HG02970 (cell line): ENCODE measurements around the gene MXRA8.

Source experiments
- ATAC-seq: cut with Tn5 transposase; IDR thresholded peaks from one replicate; pipeline ENCODE4 v1.9.1; 2021; ENCODE audit warnings: mild to moderate bottlenecking, moderate library complexity, moderate number of reproducible peaks; ENCODE audit not compliant: unreplicated experiment, low FRiP score

The MXRA8 gene

DNA sequence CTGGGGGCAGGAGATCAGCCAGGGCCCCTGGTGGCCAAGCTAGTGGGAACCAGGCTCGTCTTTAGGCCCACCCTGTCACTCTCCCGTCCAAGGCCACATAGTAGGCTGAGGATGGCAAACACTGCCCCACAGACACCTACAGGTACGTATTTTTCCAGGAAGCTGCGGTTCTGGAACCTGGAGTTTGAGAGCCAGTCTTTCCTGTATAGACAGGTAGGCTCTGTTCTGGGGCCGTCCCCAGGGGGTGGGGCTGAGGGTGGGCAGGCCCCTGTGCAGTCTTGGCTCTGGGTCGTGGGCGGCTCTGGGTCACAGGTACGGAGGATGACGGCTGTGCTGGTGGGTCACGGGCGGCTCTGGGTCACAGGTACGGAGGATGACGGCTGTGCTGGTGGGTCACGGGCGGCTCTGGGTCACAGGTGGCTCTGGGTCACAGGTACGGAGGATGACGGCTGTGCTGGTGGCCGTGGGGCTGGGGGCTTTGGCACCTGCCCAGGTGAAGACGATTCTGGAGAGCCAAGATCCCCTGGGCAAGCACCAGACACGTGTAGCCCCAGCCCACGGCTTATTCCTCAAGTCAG is 47.8 kb downstream of the MXRA8 start:
- ATAC-seq = no peak

DNA sequence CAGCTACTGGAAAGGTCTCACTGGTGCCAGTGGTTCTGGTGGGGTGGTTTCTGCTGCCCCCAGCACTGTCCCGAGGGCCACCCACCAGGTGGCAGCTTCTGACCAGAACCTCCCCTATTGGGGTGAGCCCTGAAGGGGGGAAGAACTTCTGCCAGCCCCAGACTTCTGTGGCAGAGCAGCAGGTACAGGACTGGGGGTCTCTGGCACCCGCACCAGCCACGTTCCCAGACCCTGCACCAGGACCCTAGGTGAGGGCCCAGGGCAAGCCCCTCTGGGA is 48.3 kb downstream of the MXRA8 start:
- no peak for ATAC-seq

DNA sequence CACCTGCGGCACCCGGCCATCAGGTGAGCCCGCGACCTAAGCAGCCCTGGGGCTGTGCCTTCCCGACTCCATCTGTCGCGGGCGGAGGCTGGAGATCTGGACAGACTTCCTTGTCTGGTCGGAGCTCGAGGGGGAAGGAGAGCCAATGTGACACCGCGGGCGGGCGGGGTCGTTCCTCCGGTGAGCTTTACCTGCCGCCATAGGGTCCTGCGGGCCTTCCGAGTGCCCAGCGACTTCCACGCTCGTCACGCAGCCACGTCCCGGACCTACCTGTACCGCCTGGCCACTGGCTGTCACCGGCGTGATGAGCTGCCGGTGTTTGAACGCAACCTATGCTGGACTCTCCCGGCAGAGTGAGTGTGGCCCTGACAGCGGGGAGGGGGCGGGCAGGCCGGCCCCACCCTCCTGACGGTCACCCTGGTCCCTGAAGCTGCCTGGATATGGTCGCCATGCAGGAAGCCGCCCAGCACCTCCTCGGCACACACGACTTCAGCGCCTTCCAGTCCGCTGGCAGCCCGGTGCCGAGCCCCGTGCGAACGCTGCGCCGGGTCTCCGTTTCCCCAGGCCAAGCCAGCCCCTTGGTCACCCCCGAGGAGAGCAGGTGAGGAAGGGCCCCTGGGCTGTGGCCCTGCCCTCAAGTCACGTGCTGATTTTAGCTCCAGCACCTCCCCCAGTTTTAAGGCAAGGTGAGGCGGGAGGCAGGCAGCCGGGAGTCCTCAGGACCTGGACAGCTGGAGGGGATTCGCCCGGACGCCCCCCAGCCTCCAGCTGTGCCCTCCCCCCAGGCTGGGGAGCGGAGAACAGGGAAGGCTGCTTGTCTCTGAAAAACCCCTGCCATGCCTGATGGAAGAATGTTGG is 48.9 kb downstream of the MXRA8 start:
- no peak for ATAC-seq

DNA sequence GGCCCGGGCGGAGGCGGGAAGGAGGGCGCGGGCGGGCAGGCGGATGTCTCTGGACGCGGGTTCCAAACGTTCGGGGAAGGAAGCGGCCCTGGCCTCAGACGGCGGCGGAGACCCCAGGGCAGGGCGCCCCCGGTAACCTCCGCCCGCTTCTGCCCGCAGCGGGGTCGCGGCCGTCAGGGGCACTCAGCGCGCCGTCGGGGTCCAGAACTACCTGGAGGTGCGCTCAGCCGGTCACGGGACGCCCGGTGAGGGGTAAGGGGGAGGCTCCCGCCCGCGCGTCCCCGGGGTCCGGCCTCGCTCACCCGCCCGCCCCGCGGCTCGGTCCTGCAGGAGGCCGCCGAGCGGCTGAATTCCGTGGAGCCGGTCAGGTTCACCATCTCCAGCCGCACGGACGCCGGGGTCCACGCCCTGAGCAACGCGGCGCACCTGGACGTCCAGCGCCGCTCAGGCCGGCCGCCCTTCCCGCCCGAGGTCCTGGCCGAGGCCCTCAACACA is 49.6 kb downstream of the MXRA8 start:
- peak; percentile 1 for ATAC-seq

DNA sequence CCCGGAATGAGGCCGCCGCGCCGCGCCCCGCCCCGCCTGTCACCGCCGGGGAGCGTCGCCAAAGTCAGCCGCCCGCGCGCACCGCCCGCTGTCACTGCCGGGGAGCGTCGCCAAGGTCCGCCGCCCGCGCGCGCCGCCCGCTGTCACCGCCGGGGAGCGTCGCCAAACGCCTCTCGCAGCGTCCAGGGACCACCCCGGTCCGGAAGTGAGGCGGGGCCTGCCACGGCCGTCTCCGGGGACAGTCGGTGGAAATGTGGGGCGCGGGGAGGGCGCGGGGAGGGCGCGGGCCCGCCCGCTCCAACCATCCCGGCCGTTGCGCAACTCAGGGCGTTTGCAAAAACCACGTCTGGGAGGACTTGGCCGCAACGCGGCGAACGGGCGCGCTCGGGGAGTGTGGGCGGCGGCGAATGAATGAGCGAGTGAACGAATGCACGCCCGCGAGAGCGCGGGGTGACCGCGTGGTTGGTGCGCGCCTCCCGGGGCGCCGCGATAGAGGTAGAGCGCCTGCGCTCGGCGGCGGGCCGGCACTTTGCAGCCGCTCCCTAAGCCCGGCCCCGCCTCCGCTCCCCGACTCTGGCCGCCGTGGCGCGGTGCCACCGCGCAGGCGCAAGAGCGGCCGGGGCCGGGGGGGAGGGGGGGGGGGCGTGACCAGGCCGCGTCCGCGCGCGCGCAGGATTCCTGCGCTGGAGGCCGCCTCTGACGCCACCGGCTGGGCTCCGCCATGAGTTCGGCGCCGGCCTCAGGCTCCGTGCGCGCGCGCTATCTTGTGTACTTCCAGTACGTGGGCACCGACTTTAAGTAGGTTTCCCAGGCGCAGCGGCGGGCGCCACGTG is 50.2 kb downstream of the MXRA8 start, which contains the start of the genes ACAP3 and PUSL1:
TSS of gene ACAP3 (minus strand) at position 8 of the 833 bp plus-strand sequence. CDS start 115 bp downstream, outside the sequence.
TSS of gene PUSL1 (plus strand) at position 675 of the 833 bp plus-strand sequence. CDS start at position 722, 47 bp downstream.
- peak; percentile 62 for ATAC-seq

DNA sequence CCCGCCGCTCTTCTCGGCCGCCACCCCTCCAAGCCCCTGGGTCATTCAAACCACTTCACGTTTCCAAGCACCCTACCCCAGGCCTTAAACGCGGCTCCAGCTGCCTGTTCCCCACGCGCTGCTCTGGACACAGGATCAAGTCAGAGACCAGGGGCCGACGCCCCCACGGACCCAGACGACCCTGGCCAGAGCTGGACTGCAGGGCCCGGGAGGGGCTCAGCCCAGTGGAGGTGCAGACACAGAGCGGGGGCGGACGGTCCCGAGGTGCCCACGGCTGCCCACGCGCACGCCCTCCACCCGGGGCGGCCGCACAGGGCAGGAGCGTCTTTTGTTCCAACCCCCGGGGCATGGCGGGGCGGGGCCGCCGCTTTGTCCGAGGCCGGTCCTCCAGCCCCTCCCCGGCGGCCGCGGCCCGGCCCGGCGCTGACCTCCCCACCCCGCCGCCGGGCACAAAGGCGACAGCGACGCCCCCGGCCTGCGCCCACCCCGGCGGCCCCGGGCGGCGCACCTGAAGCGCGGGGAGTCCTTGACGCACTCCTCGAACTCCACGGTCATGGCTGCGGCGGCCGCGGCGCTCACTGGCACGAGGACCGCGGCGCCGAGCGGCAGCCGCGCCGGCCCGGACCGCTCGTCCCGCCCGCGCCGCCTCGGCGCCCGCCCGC is 51.0 kb downstream of the MXRA8 start:
- peak; percentile 1 for ATAC-seq

DNA sequence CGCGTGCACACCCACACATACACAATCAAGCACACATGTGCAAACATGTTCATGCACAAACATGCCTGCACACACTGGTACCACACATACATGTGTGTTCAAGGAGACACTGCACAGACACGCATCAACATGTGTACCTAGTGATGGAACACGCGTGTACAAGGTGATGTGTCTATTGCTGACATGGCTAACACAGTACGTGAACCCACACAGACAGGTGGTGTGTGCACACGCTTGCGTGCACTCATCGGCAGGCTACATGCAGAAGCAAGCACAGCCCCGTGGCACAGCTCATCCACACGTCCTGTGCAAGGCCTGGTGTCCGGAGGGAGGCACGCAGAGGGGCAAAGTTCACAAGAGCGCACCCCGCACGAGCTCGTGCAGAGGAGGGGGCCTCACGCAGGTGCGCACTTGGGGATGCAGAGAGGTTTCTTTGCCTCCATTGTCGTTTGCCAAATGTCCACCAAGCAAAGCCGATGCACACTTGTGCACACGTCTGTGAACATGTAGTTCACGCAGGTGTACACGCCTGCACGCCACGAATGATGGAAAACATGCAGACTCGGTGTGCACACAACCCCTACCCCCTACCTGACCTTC is 51.6 kb downstream of the MXRA8 start:
- no peak for ATAC-seq

DNA sequence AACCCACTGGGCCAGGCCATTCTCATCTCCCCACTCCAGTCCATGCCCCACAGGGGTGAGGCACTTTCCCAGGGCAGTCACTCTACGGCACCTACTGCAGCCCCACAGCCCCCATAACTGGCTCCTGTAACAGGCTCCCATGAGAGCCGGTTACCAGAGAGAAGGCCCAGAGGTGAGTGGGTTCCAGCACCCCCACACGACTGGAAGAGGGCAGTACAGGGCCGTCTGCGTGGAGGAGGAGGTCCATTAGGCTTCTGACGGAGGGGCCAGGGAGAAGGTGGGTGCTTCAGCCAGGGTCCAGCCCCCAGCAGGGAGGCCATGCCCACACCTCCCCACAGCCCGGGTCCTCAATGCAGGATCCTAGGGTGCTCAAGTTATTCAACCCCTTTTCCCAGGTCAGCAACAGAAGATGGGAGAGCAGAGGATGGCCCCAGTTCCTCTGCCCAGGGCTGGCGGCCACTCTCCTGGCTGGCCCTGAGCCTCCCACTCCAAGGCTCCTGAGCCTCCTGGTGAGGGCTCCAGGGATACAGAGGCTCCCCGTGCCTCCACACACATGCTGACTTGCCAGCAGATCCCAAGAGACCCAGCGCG is 52.2 kb downstream of the MXRA8 start:
- no peak for ATAC-seq

DNA sequence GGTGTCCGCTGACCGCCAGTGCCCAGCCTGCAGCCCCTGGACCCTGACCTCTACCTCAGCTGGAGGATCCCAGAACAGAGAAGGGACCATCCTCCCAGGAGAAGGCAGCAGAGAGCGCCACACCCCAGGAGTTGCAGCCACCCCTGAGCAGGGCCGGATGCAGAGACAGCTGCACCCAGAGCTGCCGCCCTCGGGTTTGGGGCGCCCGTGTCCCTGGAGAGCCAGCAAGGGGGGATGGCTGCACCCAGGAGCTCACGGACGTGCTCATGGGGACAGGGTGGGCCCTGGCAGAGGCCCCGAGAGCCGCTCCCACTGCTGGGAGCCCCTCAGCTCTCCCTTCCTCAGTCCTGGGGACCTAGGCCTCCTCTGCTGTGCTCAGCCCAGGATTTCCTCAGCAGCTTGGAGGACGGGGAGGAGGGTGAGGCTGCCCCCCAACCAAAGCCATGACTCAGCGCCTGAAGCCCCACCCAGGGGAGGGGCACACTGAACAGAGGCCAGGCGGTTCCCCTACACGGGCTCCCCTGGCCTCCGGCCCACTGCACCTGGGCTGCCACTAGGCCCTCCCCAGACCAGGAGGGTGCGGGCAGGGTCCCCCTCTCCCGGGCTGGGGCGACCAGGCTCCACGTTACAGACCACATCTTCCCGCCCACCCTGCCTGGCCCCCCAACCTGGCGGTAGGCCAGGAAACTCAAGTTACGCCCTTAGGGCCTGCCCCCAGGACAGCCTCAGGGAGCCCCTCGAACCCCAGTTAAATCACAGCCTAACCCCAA is 52.9 kb downstream of the MXRA8 start:
- ATAC-seq = no peak

DNA sequence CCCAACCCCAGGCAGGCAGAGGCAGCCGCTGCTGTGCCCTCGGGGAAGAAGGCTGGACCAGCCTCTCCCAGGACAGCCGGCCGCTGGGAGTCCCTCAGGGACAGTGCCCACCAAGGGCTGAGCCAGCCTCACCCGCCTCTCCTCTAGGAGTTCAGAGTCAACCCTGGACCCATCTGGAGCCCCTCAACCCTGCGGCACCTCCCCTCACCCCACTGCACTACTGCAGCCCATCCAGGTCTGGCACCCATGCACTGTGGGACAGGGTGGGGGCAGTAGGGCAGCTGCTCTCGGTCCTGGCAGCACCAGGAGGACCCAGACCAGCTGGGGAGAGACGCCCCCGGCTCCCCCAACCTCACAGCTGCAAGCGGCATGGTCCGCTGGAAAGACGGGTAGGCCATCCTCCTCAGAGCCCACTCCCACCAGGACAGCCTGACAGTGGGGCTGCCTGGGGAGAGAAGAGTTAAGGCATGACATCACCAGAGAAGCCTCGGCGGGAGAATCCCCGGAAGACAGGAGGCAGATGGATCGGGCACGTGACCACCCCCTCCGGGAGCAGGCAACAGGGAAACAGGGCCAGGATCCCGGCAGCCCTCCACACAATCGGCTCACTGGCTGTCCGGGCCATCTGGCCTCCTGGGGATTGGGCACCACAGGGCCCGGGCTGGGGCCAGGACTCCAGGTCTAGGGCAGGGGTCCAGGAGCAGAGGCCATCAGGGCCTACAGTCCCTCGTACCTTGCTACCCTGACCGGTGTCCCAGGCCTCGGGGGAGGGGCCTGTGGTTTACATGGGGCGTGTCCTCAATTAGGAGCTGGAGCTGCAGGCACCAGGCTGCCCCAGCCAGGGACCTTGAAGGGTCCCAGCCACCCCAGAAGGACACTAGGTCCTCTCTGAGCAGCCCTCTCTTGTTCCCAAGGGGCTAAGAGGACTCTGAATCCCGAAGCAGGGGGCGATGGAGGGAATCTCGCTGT is 53.7 kb downstream of the MXRA8 start:
- ATAC-seq = no peak

DNA sequence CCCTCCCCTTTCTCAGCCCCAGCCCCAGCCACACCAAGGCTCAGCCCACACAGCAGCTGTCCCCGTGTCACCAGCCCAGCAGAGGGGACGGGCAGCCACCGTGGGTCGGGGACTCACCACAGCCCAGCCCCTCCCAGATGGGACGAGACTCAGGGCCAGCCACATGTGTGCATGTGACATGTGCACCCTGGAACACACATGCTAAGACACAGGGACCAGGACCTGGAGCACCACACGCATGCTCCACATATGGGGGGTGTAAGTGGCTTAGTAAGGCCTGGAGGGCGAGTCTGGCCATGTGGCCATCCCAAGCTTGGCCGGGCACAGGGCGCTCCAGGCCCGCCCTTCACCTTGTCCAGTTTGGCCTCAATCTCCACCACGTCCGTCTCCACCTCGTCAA is 54.6 kb downstream of the MXRA8 start:
- no peak for ATAC-seq

DNA sequence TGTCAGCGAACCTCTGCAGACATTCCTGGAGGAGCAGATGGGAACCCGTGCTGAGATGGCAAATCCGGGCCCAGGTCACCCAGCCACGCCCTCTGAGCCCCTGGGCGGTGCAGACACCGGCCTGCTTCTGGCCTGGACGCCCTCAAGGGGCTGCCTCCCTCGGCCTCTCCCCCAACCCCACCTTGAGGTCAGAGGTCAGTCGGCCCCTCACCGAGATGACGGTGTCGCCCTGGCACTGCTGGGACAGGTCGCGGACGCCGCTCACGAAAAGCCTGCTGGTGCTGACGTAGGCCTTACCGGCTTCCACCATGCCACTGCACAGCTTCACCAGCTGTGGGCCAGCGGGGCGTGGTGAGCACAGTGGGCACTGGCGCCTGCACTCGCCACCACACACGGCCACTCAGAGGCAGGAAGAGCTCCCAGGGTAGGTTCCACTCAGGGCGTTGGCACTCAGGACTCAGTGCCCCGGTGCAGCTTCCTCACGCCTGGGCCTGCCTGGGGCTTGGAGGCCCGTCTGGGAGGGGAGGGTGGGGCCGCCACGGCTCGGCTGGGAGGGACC is 55.3 kb downstream of the MXRA8 start:
- ATAC-seq = no peak
